Measurements from ENCODE around the gene DNAAF5.

- TF ChIP-seq, protein P1, sequence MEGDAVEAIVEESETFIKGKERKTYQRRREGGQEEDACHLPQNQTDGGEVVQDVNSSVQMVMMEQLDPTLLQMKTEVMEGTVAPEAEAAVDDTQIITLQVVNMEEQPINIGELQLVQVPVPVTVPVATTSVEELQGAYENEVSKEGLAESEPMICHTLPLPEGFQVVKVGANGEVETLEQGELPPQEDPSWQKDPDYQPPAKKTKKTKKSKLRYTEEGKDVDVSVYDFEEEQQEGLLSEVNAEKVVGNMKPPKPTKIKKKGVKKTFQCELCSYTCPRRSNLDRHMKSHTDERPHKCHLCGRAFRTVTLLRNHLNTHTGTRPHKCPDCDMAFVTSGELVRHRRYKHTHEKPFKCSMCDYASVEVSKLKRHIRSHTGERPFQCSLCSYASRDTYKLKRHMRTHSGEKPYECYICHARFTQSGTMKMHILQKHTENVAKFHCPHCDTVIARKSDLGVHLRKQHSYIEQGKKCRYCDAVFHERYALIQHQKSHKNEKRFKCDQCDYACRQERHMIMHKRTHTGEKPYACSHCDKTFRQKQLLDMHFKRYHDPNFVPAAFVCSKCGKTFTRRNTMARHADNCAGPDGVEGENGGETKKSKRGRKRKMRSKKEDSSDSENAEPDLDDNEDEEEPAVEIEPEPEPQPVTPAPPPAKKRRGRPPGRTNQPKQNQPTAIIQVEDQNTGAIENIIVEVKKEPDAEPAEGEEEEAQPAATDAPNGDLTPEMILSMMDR (IDR thresholded peaks at IDR 0.05): no peak
- TF ChIP-seq POLR2A (IDR thresholded peaks at IDR 0.05): no peak
Measured at GRCh38 chr7:780516-780915, 54.0 kb downstream of the DNAAF5 start.

All from lower leg skin (tissue), 3 donors.